ENCODE results near the gene SNX18. TPM values are rescaled to one million over a fixed set of nuclear protein-coding genes. Genes with fewer than 3 reads are reported as not detected.
A peak's percentile ranks its signal among the peaks of the same experiment; 100 is the strongest.

Gene SNX18
- total RNA-seq, 1 donor from 2014 or later = 38.8 TPM

- Histone ChIP-seq H3K36me3 (ENCODE audit: insufficient read depth, low read length) (no peaks in the 10 kb centered on the region), H3K79me2 (ENCODE audit: insufficient read depth, low read length) (no peaks in the 10 kb centered on the region), H3K4me3 (ENCODE audit: insufficient read depth, low read depth, low read length) (no peak overlapping the region), H2AFZ (ENCODE audit: low read depth, low read length) (no peak overlapping the region), H3K9ac (ENCODE audit: low read length) (no peak overlapping the region), H4K20me1 (ENCODE audit: insufficient read depth, low read length) (no peaks in the 10 kb centered on the region), H3K27me3 (ENCODE audit: insufficient read depth, low read length) (no peaks in the 10 kb centered on the region), H3K9me3 (ENCODE audit: insufficient read depth, low read depth, low read length) (no peaks in the 10 kb centered on the region), H3K4me2 (ENCODE audit: low read length) (no peak overlapping the region), H3K27ac (ENCODE audit: low read depth, low read length) (no peak overlapping the region), H3K4me1 (ENCODE audit: insufficient read depth, low read length) (no peaks in the 10 kb centered on the region)
- no peak for FAIRE-seq
- no peak for TF ChIP-seq EZH2 (IDR thresholded peaks at IDR 0.05; ENCODE audit: insufficient read depth, low read length)
- TF ChIP-seq CTCF (IDR thresholded peaks at IDR 0.05; ENCODE audit: insufficient read depth, low read depth, low read length) = no peak
- Mint-ChIP-seq H3K4me3 (ENCODE audit: unreplicated experiment) (no peak overlapping the region), H3K27ac (ENCODE audit: unreplicated experiment) (no peak overlapping the region), H3K27me3 (ENCODE audit: low read depth, unreplicated experiment) (no peaks in the 10 kb centered on the region), H3K9me3 (ENCODE audit: unreplicated experiment) (peaks cover 11% of the 10 kb centered on the region), H3K4me1 (ENCODE audit: low read depth, unreplicated experiment) (peaks cover 27% of the 10 kb centered on the region), H3K36me3 (ENCODE audit: low read depth, unreplicated experiment) (peaks cover 3% of the 10 kb centered on the region)
- DNase-seq (ENCODE audit: low read depth) = no peak
These were observed 76.2 kb downstream of the SNX18 start for GRCh38 chr5:54593779-54594178.

- FAIRE-seq (no peak), DNase-seq (ENCODE audit: low read depth) (no peak)
- H3K27me3 ChIP-seq (ENCODE audit: insufficient read depth, low read length) = no peaks in the 10 kb centered on the region
- peaks cover 11% of the 10 kb centered on the region for H3K9me3 Mint-ChIP-seq (ENCODE audit: unreplicated experiment)
- no peak overlapping the region for H2AFZ ChIP-seq (ENCODE audit: low read depth, low read length)
- H3K9me3 ChIP-seq (ENCODE audit: insufficient read depth, low read depth, low read length) = no peaks in the 10 kb centered on the region
- H3K4me3 ChIP-seq (ENCODE audit: insufficient read depth, low read depth, low read length) = no peak overlapping the region
- H3K36me3 ChIP-seq (ENCODE audit: insufficient read depth, low read length) = no peaks in the 10 kb centered on the region
- H3K36me3 Mint-ChIP-seq (ENCODE audit: low read depth, unreplicated experiment) = peaks cover 3% of the 10 kb centered on the region
- H3K4me3 Mint-ChIP-seq (ENCODE audit: unreplicated experiment) = no peak overlapping the region
- no peaks in the 10 kb centered on the region for H3K79me2 ChIP-seq (ENCODE audit: insufficient read depth, low read length)
- no peaks in the 10 kb centered on the region for H4K20me1 ChIP-seq (ENCODE audit: insufficient read depth, low read length)
- H3K27me3 Mint-ChIP-seq (ENCODE audit: low read depth, unreplicated experiment) = no peaks in the 10 kb centered on the region
- H3K27ac Mint-ChIP-seq (ENCODE audit: unreplicated experiment) = no peak overlapping the region
- peaks cover 23% of the 10 kb centered on the region for H3K4me1 Mint-ChIP-seq (ENCODE audit: low read depth, unreplicated experiment)
- no peak overlapping the region for H3K9ac ChIP-seq (ENCODE audit: low read length)
- H3K4me2 ChIP-seq (ENCODE audit: low read length) = no peak overlapping the region
- no peak for TF ChIP-seq CTCF (IDR thresholded peaks at IDR 0.05; ENCODE audit: insufficient read depth, low read depth, low read length)
- no peak for TF ChIP-seq EZH2 (IDR thresholded peaks at IDR 0.05; ENCODE audit: insufficient read depth, low read length)
- H3K27ac ChIP-seq (ENCODE audit: low read depth, low read length) = no peak overlapping the region
- no peaks in the 10 kb centered on the region for H3K4me1 ChIP-seq (ENCODE audit: insufficient read depth, low read length)
These were observed 76.6 kb downstream of the SNX18 start for GRCh38 chr5:54594181-54594580.

- Histone ChIP-seq H3K27ac (ENCODE audit: low read depth, low read length) (no peak overlapping the region), H3K4me2 (ENCODE audit: low read length) (no peak overlapping the region), H3K9ac (ENCODE audit: low read length) (no peak overlapping the region), H3K4me1 (ENCODE audit: insufficient read depth, low read length) (no peaks in the 10 kb centered on the region), H3K9me3 (ENCODE audit: insufficient read depth, low read depth, low read length) (no peaks in the 10 kb centered on the region), H4K20me1 (ENCODE audit: insufficient read depth, low read length) (no peaks in the 10 kb centered on the region), H2AFZ (ENCODE audit: low read depth, low read length) (no peak overlapping the region), H3K36me3 (ENCODE audit: insufficient read depth, low read length) (no peaks in the 10 kb centered on the region), H3K4me3 (ENCODE audit: insufficient read depth, low read depth, low read length) (no peak overlapping the region), H3K27me3 (ENCODE audit: insufficient read depth, low read length) (no peaks in the 10 kb centered on the region), H3K79me2 (ENCODE audit: insufficient read depth, low read length) (no peaks in the 10 kb centered on the region)
- H3K27me3 Mint-ChIP-seq (ENCODE audit: low read depth, unreplicated experiment) = no peaks in the 10 kb centered on the region
- FAIRE-seq (no peak), DNase-seq (ENCODE audit: low read depth) (peak; percentile 51)
- H3K4me1 Mint-ChIP-seq (ENCODE audit: low read depth, unreplicated experiment) = peaks cover 9% of the 10 kb centered on the region
- peak overlapping the region; percentile 24 for H3K27ac Mint-ChIP-seq (ENCODE audit: unreplicated experiment)
- TF ChIP-seq EZH2 (IDR thresholded peaks at IDR 0.05; ENCODE audit: insufficient read depth, low read length) (no peak), CTCF (IDR thresholded peaks at IDR 0.05; ENCODE audit: insufficient read depth, low read depth, low read length) (no peak)
- H3K4me3 Mint-ChIP-seq (ENCODE audit: unreplicated experiment) = no peak overlapping the region
- peaks cover 3% of the 10 kb centered on the region for H3K36me3 Mint-ChIP-seq (ENCODE audit: low read depth, unreplicated experiment)
- peaks cover 16% of the 10 kb centered on the region for H3K9me3 Mint-ChIP-seq (ENCODE audit: unreplicated experiment)
These were observed 78.2 kb downstream of the SNX18 start for GRCh38 chr5:54595721-54596120.

Other genes starting within 250 kb of the SNX18 start
- 29.1 and 30.3 TPM in 2 replicates for gene ARL15, start 207.2 kb upstream of the SNX18 start, total RNA-seq
- gene HSPB3, start 62.1 kb upstream of the SNX18 start, total RNA-seq = not detected in 2 replicates